GM18499 (cell line): Measurements from ENCODE around the gene RPS19.

ENCODE experiments used
- ATAC-seq: cut with Tn5 transposase; IDR thresholded peaks from one replicate; pipeline ENCODE4 v1.9.1; 2021; ENCODE audit warnings: moderate number of reproducible peaks; ENCODE audit not compliant: insufficient read depth, unreplicated experiment

The RPS19 gene

GRCh38 chr19:41896581-41896942 lies 36.5 kb downstream of the RPS19 start:
- no peak for ATAC-seq

DNA sequence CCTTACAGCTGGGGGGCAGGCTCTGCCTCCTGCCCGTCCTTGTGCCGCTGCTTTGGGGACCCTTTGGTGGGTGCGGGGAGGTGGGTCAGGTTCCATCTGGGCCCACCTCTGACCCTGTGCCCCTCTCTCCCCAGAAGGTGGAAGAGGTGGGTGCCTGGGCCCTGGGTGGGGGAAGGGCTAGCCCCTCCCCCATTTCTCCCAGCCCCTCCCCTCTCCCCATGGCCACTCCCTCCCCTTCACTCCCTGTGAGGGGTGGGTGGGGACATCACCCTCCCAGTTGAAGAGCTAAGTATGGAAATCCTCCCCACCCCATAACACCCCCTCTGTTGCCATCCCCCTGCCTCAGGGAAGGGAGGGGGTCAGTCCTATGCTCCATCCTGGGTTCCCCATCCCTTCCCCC lies 37.1 kb downstream of the RPS19 start:
- no peak for ATAC-seq

DNA sequence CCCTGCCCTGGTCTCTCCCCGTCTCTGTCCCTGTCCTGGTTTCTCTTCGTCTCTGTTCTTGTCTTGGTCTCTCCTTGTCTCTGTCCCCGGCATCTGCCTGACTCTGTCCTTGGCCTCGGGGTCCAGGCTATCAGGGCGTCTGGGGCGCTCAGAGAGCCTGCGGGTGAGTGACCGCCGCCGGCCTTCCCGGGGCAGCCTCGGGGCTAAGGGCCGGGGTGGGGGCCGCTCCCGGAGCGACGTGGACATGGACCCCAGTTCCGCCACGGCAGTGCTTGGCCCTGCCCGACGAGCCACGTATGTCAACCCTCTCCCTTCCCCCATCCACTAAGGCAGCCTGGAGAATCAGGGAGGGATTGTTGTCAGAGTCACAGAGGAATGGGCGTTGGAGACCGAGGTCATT lies 37.8 kb downstream of the RPS19 start:
- no peak for ATAC-seq

DNA sequence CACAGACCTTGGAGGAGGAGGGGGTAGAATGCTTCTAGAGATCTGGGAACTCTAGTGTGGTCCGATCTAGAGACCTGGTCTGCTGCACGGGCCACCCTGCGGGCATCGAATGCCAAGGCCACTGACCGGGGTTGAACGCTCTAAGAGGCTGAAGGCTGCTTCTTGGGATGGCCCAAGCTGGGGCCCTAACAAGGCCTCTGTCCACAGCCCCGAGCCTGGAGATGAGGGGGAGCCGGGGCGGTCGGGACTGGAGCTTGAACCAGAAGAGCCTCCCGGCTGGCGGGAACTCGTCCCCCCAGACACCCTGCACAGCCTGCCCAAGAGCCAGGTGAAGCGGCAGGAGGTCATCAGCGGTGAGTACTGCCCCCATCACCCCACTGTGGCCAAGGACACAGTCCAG lies 38.2 kb downstream of the RPS19 start:
- ATAC-seq, result no peak

DNA sequence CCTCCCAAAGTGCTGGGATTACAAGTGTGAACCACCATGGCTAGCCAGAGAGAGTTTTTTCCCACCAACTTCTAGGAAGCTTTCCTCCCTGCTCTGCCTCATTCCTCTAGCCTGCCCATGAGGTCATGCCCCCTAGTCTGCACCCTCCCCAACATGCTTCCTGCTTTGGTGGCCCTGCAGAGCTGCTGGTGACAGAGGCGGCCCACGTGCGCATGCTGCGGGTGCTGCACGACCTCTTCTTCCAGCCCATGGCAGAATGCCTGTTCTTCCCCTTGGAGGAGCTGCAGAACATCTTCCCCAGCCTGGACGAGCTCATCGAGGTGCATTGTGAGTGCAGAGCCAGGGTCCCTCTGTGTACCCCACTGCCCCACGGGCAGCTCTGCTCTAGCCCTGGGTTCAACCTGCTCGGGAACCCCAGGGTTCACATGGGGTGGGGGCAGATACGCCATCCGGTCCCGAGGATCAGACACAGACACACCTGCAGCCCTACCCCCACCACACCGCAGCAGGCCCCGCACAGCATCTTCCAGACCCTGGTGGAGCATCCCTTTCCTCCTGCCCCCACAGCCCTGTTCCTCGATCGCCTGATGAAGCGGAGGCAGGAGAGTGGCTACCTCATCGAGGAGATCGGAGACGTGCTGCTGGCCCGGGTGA lies 41.8 kb downstream of the RPS19 start:
- ATAC-seq, result no peak

GRCh38 chr19:41902594-41902993 lies 42.5 kb downstream of the RPS19 start:
- ATAC-seq, result no peak

- no peak for ATAC-seq
Observed at GRCh38 chr19:41903193-41903953, 43.3 kb downstream of the RPS19 start.

- no peak for ATAC-seq
Observed at GRCh38 chr19:41904118-41904870, 44.2 kb downstream of the RPS19 start.

- no peak for ATAC-seq
Observed at GRCh38 chr19:41905273-41906002, 45.4 kb downstream of the RPS19 start.

- no peak for ATAC-seq
Observed at GRCh38 chr19:41906271-41906670, 46.2 kb downstream of the RPS19 start.

DNA sequence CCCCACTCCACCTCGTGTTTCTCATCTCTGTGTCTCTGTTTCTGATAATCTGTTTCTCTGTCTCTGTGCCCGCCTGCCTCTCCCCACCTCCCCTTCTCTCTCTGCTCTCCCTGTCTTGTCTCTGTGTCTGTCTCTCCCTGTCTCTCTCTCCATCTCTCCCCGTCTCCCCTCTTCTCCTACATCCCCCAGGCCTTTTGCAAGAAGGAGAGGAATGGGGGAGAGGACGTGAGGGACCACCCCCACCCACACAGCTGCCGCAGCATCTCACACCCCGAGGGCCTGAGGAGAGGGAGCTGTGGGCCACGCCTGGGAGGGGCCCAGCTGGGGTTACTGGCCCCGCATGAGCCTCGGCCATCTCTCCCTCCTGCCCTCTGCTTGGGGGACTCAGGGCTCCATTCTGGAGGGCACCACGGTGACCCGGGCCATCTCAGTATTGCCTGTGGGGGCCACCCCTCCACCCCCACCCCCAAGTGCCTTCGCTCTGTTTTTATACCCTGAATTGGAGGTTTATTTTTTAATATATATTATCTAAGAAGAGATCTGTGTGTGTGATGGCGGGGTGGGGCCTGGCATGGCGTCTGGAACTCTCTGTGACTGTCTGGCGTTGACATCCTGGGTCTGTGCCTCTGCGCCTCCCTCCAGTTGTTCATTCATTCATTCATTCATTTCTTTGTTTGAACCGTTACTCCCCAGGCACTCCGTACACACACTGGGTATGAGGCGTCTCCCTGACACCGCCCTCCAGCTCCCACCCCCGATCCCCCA lies 47.0 kb downstream of the RPS19 start:
- no peak for ATAC-seq

DNA sequence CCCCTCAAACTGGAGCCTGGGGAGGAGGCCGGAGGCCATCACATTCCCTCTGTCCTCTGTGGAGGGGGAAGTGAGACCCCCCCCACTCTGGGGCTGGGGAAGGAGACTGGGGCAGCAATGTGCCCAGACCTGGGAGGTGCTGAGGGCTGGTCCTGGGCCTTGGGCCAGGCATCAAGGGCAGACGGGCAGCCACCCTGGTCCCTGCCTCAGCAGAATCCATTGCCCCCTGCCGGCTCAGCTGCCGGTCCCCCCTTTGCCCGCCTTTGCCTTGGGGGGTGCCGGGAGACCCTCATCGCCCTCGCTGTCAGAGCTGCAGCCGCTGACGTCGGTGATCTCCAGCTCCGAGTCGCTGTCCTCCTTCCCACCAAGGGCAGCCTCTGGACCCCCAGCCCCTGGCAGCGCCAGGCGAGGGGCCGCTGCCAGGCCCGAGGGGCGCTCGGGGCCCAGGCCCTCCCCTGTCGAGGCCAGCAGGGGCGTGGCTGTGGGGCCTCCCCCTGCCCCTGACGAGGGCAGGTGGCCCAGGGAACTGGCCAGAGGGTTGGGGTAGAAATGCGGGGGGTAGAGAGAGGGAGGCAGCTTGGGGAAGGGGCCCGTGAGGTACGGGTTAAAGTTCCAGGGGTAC lies 48.0 kb downstream of the RPS19 start:
- no peak for ATAC-seq

DNA sequence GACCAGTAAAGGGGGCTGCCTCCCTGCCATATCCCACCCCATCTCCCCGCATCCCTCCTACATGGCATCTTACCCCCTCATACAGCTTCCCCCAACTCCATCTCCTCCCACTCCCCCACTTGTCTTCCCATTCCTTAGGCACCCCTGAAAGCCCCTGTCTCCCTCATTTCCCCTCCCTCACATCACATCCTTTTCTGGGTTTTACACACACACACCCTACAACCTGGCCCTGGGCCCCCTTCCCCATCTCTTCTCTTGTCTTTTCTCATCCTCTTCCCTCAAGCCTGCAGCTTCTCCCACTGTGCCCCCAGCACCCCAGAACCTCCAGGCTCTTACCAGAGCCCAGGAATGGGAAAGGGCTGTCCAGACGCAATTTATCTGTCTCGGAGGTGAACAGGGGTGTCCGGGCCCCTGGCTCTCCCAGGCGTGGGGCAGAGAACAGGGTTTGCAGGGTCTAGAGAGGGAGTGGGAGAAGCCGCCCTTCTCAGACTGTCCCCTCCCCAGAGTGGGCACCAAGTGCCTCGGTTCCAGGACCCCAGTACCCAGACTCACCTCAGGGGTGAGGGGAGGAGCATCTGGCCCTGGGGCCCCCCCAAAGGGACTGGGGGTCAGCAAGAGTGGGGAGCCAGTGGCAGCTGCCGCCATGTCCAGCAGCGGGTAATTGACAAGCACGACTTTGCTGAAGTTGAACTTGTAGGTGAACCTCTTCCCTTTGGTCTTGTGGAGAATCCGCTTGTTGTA lies 48.8 kb downstream of the RPS19 start:
- ATAC-seq, result no peak

GRCh38 chr19:41909706-41910105 lies 49.7 kb downstream of the RPS19 start:
- ATAC-seq, result no peak

DNA sequence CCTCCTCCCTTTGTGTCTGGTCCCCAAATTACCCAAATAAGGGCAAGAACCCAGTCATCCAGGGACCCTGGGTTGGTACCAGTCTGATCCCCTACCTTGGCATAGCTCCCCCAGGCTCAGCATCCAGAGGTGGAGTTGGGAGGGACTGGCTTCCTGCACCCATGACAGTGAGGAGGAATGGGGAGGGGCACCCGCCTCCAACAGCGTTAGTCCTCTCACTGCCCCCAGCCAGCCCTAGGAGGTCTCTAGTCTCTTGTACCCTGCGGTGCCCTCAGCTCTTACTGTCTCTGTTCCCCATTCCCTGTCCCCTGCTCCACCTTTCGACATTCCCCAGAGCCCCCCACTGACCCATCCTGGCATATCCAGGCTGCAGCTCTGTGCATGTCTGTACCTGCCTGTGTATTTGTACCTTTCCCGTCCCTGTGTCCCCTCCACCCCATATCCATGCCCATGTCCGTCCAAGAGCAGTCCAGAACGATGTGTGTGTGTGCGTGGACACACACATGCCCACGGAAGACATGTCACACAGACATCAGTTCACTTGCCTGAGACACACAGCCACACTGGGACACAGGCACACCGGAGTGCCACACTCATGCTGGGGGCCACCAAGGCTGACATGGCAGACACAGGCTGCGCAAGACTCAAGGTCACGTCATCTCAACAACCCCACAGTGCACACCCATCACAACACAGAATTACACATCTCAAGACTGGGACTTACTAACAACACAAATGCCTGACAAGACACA lies 50.4 kb downstream of the RPS19 start:
- ATAC-seq, result no peak

GRCh38 chr19:41910992-41911888 lies 51.2 kb downstream of the RPS19 start:
- ATAC-seq, result no peak
